Coronary artery (tissue), 2 donors: ENCODE measurements around the gene TRIM68.

Experiments
- DNase-seq: peaks from one replicate; pipeline ENCODE4 v3.0.0-alpha.2; 2017; ENCODE audit warnings: low spot score
- H3K27ac ChIP-seq, 2 donors: fragments of 200-600 bp; sonication (generic); one replicate each; pipeline ENCODE4 v1.5.1; 2016 to 2019
- H3K4me3 ChIP-seq: fragments of 200-600 bp; sonication (generic); 2 replicates; pipeline ENCODE4 v1.5.1; 2016; ENCODE audit warnings: mild to moderate bottlenecking, moderate library complexity
- CTCF ChIP-seq: fragments of 200-600 bp; sonication (generic); IDR thresholded peaks from one replicate; pipeline ENCODE4 v1.5.1; 2019; ENCODE audit warnings: antibody characterized with exemption

The TRIM68 gene

GRCh38 chr11:4643076-4643475 is 35.0 kb upstream of the TRIM68 start:
- Histone ChIP-seq H3K27ac (peak overlapping the region in 1 of 2 donors; percentile 3), H3K4me3 (peak overlapping the region; percentile 31)
- no peak for DNase-seq
- TF ChIP-seq CTCF, result no peak

GRCh38 chr11:4642043-4642442 is 34.0 kb upstream of the TRIM68 start:
- Histone ChIP-seq H3K4me3 (no peak overlapping the region), H3K27ac (no peak overlapping the region)
- DNase-seq, result no peak
- no peak for TF ChIP-seq CTCF

- Histone ChIP-seq H3K27ac (no peak overlapping the region), H3K4me3 (no peak overlapping the region)
- no peak for DNase-seq
- TF ChIP-seq CTCF, result no peak
These were observed 33.5 kb upstream of the TRIM68 start for GRCh38 chr11:4641501-4641900.

- Histone ChIP-seq H3K4me3 (no peak overlapping the region), H3K27ac (no peak overlapping the region)
- TF ChIP-seq CTCF, result no peak
- DNase-seq, result no peak
These were observed 31.9 kb upstream of the TRIM68 start for GRCh38 chr11:4639931-4640330.

- no peak overlapping the region for H3K27ac ChIP-seq
- TF ChIP-seq CTCF, result no peak
- no peak for DNase-seq
- H3K4me3 ChIP-seq, result no peak overlapping the region
These were observed 29.6 kb upstream of the TRIM68 start for GRCh38 chr11:4637662-4638047.

- H3K4me3 ChIP-seq, result peak within 1 kb of the TSS; percentile 64
- H3K27ac ChIP-seq, result no peak within 1 kb of the TSS
- TF ChIP-seq CTCF, result peak; percentile 90
- DNase-seq, result peak; percentile 82
These were observed 29.1 kb upstream of the TRIM68 start, which contains the start of gene OR51D1 for GRCh38 chr11:4636962-4637661. TSS of gene OR51D1 (plus strand) at chr11:4637477. CDS start at chr11:4639791, 2,314 bp downstream.

GRCh38 chr11:4636136-4636535 is 28.1 kb upstream of the TRIM68 start:
- DNase-seq, result no peak
- H3K4me3 ChIP-seq, result no peak overlapping the region
- no peak overlapping the region for H3K27ac ChIP-seq
- TF ChIP-seq CTCF, result no peak
